ENCODE data around the gene FLT1.
A peak's percentile ranks its signal among the peaks of the same experiment; 100 is the strongest.

FLT1 gene

GRCh38 chr13:28452755-28453154 is 42.2 kb downstream of the FLT1 start:
- no peak for DNase-seq

GRCh38 chr13:28451482-28452217 is 43.3 kb downstream of the FLT1 start:
- no peak for DNase-seq

GRCh38 chr13:28449826-28450773 is 44.8 kb downstream of the FLT1 start:
- DNase-seq: no peak

DNA sequence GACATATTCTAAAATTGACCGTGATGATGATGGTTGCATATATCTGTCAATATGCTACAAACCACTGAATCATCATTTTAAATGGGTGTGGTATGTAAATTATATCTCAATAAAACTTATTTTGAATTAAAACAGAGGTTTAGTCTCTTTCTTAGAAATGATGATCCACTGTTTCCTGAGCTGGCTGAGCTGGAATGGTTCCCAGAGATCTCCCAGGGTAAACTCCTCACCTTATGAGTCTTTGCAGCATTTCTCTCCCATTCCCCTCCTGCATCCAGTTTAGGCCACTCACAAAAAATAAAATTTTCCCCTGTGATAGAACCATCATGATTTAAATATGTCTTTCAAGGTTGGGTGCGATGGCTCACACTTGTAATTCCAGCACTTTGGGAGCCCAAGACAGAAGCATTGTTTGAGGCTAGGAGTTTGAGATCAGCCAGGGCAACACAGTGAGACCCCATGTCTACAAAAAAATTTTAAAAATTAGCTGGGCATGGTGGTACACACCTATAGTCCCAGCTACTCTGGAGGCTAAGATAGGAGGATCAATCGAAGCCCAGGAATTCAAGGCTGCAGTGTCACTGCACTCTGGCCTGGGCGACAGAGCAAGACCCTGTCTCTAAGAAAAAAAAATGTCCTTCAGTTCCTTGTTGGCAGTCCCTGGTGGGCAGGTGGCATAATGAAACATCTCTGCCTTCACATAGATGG is 46.1 kb downstream of the FLT1 start:
- no peak for DNase-seq

DNA sequence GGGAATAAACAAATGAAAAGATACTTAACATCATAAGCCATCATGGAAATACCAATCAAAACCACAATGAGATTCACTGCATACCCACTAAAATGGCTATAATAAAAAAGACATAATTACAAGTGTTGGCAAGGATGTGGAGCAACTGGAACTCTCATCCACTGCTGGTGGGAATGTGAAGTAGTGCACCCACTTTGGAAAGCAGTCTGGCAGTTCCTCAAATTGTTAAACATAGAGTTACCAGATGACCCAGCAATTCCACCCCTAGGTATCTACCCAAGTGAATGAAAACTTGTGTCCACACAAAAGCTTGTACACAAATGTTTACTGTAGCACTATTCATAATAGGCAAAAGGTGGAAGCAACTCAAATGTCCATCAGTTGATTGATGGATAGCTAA is 46.9 kb downstream of the FLT1 start:
- DNase-seq: no peak

DNA sequence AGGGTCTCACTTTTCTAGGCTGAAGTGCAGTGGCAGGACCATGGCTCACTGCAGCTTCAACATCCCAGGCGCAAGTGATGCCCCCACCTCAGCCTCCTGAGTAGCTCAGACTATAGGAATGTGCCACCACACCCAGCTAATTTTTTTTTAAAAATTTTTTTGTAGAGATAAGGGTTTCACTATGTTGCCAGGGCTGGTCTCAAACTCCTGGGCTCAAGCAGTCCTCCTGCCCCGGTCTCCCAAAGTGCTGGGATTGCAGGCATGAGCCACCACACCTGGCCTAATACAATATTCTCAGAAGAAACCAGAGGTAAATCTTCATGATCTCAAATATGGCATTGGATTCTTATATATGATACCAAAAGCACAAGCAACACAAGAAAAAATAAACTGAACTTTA is 47.7 kb downstream of the FLT1 start:
- no peak for DNase-seq

- DNase-seq: no peak
These were observed 52.1 kb downstream of the FLT1 start for GRCh38 chr13:28442839-28443238.

- no peak for DNase-seq
These were observed 53.4 kb downstream of the FLT1 start for GRCh38 chr13:28441529-28441928.

DNA sequence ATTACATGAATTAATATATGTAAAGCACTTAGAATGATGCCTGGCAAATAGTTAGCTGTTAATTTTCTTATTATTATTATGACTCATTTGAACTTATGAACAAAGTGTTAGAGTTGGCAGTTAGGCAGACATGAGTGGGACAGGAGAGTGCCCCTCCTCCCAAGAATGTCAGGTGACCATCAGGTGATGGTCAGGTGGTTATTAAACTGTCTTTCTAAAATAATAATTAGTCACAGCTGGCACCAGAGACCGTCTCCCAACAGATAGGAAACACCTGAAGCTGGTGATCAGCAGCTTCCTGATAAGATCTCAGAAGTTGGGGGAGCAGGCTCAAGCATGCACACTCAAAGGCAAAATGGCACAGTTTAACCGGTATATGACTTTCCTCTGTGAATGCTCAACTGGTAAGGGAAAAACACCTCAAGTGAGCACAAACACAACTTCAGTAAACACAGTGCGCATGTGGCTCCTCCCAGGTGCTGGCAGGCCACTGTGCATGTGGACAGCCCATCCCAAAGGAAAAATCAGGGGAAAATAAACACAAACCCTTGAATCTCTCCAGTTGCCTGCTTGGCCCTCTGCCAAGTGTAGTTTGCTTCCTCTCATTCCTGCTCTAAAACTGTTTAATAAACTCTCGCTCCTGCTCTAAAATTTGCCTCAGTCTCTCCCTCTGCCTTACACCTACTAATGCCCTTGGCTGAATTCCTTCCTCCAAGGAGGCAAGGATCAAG is 54.0 kb downstream of the FLT1 start:
- DNase-seq: no peak

- no peak for DNase-seq
These were observed 56.2 kb downstream of the FLT1 start for GRCh38 chr13:28438598-28439334.

DNA sequence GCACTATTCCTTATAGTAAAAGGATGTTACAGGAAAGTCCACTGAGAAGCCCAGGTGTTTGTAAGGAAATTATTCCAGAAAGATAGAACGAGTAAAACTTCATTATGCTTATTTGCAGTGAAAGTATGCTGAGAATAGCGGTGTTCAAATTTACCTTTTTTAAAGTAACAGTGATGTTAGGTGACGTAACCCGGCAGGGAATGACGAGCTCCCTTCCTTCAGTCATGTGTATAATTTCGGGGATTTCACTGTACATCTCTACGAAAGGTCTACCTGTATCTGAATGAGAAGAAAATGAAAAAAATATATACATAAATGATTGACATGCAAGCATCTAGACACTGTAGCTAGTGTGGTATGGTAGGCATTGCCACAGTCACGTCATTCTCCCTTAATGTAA is 56.9 kb downstream of the FLT1 start:
- DNase-seq: no peak

- DNase-seq: no peak
These were observed 59.0 kb downstream of the FLT1 start for GRCh38 chr13:28435917-28436316.

GRCh38 chr13:28434926-28435325 is 60.0 kb downstream of the FLT1 start:
- no peak for DNase-seq

GRCh38 chr13:28432816-28433560 is 61.9 kb downstream of the FLT1 start:
- no peak for DNase-seq

DNA sequence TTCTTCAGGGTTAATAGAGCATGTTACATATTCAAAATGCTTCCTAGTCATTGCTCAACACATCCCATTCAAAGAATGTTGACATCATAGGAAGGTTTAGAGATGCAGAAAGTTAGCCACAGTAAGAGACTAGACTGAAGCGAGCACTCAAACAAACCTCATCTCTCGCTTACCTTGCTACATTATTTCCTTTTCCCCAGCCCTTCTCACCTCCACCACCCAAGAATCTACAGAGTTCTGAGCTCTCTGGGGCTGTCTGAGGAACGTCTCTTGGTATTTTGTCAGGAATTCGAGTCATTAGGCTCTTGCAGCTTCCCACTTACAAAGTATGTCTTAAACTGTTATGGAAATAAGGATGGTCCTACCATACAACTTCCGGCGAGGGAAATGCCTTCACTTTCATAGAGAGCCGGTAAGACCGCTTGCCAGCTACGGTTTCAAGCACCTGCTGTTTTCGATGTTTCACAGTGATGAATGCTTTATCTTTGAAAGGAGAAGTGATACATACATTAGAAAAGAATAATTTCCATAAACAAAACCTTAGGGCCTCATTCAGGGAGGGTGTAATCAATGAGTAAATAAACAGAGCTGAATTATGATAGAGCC is 65.1 kb downstream of the FLT1 start:
- no peak for DNase-seq

DNA sequence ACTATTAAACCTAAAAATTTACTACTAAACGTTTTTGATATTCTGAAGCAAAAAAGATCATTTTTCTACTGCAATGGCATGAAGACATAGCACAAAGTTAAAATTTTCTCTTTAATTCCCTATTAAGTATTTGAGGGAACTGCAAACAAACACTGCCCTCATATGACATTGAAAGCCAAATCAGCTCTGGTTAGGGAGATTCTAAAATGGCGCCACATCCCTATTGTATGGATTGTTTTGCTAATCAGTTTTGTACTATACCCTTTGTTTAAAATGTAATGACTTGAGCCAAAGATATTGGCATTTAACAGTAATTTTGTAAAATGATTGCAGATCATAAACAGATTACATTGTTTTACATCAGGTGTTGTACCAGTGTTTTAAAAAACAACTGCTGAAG is 65.8 kb downstream of the FLT1 start:
- no peak for DNase-seq

- peak; percentile 16 for DNase-seq
These were observed 68.5 kb downstream of the FLT1 start for GRCh38 chr13:28426381-28426780.

- no peak for DNase-seq
These were observed 69.1 kb downstream of the FLT1 start for GRCh38 chr13:28425793-28426192.

GRCh38 chr13:28424541-28424940 is 70.4 kb downstream of the FLT1 start:
- no peak for DNase-seq

DNA sequence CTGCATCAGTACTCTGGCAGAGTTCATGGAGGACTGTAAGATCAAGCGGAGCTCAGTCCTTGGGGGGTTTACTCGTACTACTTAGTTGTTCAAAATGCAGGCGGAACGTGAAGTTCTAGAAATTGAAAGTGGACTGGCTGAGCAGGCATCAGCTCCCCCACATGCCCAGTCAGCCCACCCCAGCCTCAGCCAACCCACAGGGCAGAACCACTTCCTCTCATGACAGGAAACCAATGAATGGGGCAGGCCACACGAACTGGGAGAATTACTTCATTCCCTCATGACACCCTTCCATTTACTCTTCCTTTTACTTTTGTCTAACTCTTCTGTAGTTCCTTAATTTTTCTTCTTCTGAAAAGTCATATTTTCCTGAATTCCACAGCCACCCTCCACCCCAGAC is 71.9 kb downstream of the FLT1 start:
- DNase-seq: no peak
